ENCODE measurements around the gene COL7A1. TPM values are rescaled to one million over a fixed set of nuclear protein-coding genes. Genes with fewer than 3 reads are reported as not detected.

COL7A1 gene
- total RNA-seq, 2 donors from 2014 or later = 0.73 to 0.94 TPM

DNA sequence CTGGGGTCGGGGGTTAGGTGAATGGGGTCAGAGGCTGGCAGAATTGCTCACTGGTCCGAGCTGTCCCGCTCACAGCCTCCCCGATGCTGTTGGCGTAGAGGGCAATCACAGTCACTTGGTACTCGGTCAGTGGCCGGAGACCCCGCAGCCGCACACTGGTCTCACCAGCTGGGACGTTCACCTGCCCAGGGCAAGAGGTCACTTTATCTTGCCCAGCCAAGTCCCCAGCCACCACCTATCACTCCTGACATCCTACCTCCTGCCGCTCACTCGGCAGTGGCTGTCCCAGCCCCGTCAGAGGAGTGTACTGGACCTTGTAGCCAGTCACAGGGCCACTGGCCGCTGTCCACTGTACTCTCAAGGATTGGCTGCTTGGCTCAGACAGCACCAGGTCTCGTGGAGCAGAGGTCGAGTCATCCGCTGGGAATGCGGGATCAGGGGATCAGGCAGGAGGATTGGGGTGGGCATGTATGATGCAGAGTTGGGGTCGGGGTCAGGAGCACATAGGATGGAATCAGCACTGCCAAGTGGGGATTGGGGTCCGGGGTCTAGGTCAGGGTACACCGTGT, 2.5 kb downstream of the COL7A1 start:
- H3K9me3 ChIP-seq (ENCODE audit: control insufficient read depth, low read length, poor library complexity, severe bottlenecking) = no peaks in the 10 kb centered on the region
- Mint-ChIP-seq H3K27ac (no peak overlapping the region), H3K4me1 (peaks cover 19% of the 10 kb centered on the region), H3K36me3 (ENCODE audit: low read depth) (peaks cover 6% of the 10 kb centered on the region), H3K4me3 (no peak overlapping the region), H3K27me3 (peaks cover 62% of the 10 kb centered on the region)
- ATAC-seq (no peak), DNase-seq (no peak)

- DNase-seq (no peak), ATAC-seq (no peak)
- Mint-ChIP-seq H3K27ac (no peak overlapping the region), H3K4me3 (no peak overlapping the region), H3K36me3 (ENCODE audit: low read depth) (peaks cover 6% of the 10 kb centered on the region), H3K4me1 (peaks cover 15% of the 10 kb centered on the region), H3K27me3 (peaks cover 68% of the 10 kb centered on the region)
- H3K9me3 ChIP-seq (ENCODE audit: control insufficient read depth, low read length, poor library complexity, severe bottlenecking) = no peaks in the 10 kb centered on the region
Measured at GRCh38 chr3:48591886-48592518, 3.1 kb downstream of the COL7A1 start.

DNA sequence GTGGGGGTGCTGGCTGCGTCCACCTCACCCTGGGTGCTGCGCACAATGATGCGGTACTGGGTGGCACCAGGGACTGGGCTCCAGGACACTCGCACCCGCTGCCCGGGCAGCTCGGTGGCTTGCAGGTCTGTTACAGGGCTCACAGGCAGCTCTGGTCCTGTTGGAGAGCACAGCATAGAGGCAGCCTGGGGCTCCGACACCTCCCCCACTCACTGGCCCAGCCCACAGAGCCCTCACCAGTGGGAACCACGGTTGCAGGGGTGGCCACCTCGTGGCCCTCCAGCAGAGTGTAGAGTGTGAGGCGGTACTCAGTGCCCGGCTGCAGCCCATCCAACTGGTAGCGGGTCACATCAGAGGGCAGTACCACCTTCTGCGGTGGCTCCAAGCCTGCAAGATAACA, 3.7 kb downstream of the COL7A1 start:
- DNase-seq = no peak
- Mint-ChIP-seq H3K27me3 (peaks cover 72% of the 10 kb centered on the region), H3K4me3 (no peak overlapping the region), H3K4me1 (peaks cover 15% of the 10 kb centered on the region), H3K27ac (no peak overlapping the region), H3K36me3 (ENCODE audit: low read depth) (peaks cover 6% of the 10 kb centered on the region)
- no peaks in the 10 kb centered on the region for H3K9me3 ChIP-seq (ENCODE audit: control insufficient read depth, low read length, poor library complexity, severe bottlenecking)
- no peak for ATAC-seq

- no peak for ATAC-seq
- Mint-ChIP-seq H3K27ac (peak overlapping the region; percentile 6), H3K4me3 (no peak overlapping the region)
Measured at GRCh38 chr3:48588230-48588629, 6.9 kb downstream of the COL7A1 start.

DNA sequence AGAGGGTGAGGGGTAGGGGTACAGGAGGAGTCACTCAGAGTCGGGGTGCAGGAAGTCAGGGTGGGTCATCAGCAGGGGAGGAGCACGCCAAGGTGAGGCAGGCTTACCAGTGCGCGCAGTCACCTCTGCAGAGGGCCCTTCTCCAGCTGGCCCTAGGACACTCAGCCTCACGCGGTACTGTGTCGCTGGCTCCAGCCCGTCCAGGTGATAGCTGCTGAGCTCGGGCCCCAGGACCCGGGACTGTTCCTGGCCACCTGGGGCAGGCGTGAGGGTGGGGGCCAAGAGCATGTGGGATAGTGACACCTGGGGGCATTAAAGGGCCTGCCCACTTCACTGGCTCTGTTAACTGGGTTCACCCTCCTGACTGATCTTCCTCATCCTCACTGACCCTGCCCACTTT, 7.4 kb downstream of the COL7A1 start:
- Mint-ChIP-seq H3K27ac (peak overlapping the region; percentile 6), H3K36me3 (ENCODE audit: low read depth) (peaks cover 6% of the 10 kb centered on the region), H3K27me3 (peaks cover 51% of the 10 kb centered on the region), H3K4me1 (peaks cover 5% of the 10 kb centered on the region), H3K4me3 (no peak overlapping the region)
- DNase-seq (no peak), ATAC-seq (no peak)
- H3K9me3 ChIP-seq (ENCODE audit: control insufficient read depth, low read length, poor library complexity, severe bottlenecking) = no peaks in the 10 kb centered on the region

More at GRCh38 chr3:48588230-48588629, 6.9 kb downstream of the COL7A1 start:
- no peaks in the 10 kb centered on the region for H3K9me3 ChIP-seq (ENCODE audit: control insufficient read depth, low read length, poor library complexity, severe bottlenecking)
- DNase-seq = no peak
- Mint-ChIP-seq H3K27me3 (peaks cover 55% of the 10 kb centered on the region), H3K36me3 (ENCODE audit: low read depth) (peaks cover 6% of the 10 kb centered on the region), H3K4me1 (peaks cover 5% of the 10 kb centered on the region)

- no peak for DNase-seq
- no peak overlapping the region for H3K27ac Mint-ChIP-seq
Measured at GRCh38 chr3:48585411-48585810, 9.7 kb downstream of the COL7A1 start.

GRCh38 chr3:48584836-48585235, 10.3 kb downstream of the COL7A1 start:
- no peak for ATAC-seq

More at GRCh38 chr3:48585411-48585810, 9.7 kb downstream of the COL7A1 start:
- H3K4me3 Mint-ChIP-seq = no peak overlapping the region
- peaks cover 38% of the 10 kb centered on the region for H3K27me3 Mint-ChIP-seq
- no peak for ATAC-seq
- peaks cover 2% of the 10 kb centered on the region for H3K36me3 Mint-ChIP-seq (ENCODE audit: low read depth)
- H3K9me3 ChIP-seq (ENCODE audit: control insufficient read depth, low read length, poor library complexity, severe bottlenecking) = no peaks in the 10 kb centered on the region
- H3K4me1 Mint-ChIP-seq = peaks cover 5% of the 10 kb centered on the region

GRCh38 chr3:48581621-48582481, 13.3 kb downstream of the COL7A1 start:
- Mint-ChIP-seq H3K36me3 (ENCODE audit: low read depth) (no peaks in the 10 kb centered on the region), H3K27me3 (peaks cover 6% of the 10 kb centered on the region), H3K4me1 (no peaks in the 10 kb centered on the region), H3K27ac (no peak overlapping the region), H3K4me3 (no peak overlapping the region)
- ATAC-seq (no peak), DNase-seq (no peak)
- no peaks in the 10 kb centered on the region for H3K9me3 ChIP-seq (ENCODE audit: control insufficient read depth, low read length, poor library complexity, severe bottlenecking)

More at GRCh38 chr3:48584836-48585235, 10.3 kb downstream of the COL7A1 start:
- Mint-ChIP-seq H3K27me3 (peaks cover 34% of the 10 kb centered on the region), H3K4me3 (no peak overlapping the region), H3K27ac (no peak overlapping the region), H3K4me1 (peaks cover 4% of the 10 kb centered on the region), H3K36me3 (ENCODE audit: low read depth) (peaks cover 2% of the 10 kb centered on the region)
- no peak for DNase-seq
- no peaks in the 10 kb centered on the region for H3K9me3 ChIP-seq (ENCODE audit: control insufficient read depth, low read length, poor library complexity, severe bottlenecking)

- no peaks in the 10 kb centered on the region for H3K36me3 Mint-ChIP-seq (ENCODE audit: low read depth)
Measured at GRCh38 chr3:48576647-48577046, 18.5 kb downstream of the COL7A1 start.

GRCh38 chr3:48575366-48575765, 19.8 kb downstream of the COL7A1 start:
- Mint-ChIP-seq H3K4me3 (no peak overlapping the region), H3K27ac (no peak overlapping the region), H3K36me3 (ENCODE audit: low read depth) (no peaks in the 10 kb centered on the region), H3K27me3 (no peaks in the 10 kb centered on the region), H3K4me1 (peaks cover 3% of the 10 kb centered on the region)
- DNase-seq (no peak), ATAC-seq (no peak)
- no peaks in the 10 kb centered on the region for H3K9me3 ChIP-seq (ENCODE audit: control insufficient read depth, low read length, poor library complexity, severe bottlenecking)

More at GRCh38 chr3:48576647-48577046, 18.5 kb downstream of the COL7A1 start:
- no peaks in the 10 kb centered on the region for H3K9me3 ChIP-seq (ENCODE audit: control insufficient read depth, low read length, poor library complexity, severe bottlenecking)
- H3K27me3 Mint-ChIP-seq = no peaks in the 10 kb centered on the region
- H3K4me1 Mint-ChIP-seq = peaks cover 3% of the 10 kb centered on the region
- no peak for ATAC-seq
- H3K4me3 Mint-ChIP-seq = no peak overlapping the region
- no peak for DNase-seq
- H3K27ac Mint-ChIP-seq = no peak overlapping the region

DNA sequence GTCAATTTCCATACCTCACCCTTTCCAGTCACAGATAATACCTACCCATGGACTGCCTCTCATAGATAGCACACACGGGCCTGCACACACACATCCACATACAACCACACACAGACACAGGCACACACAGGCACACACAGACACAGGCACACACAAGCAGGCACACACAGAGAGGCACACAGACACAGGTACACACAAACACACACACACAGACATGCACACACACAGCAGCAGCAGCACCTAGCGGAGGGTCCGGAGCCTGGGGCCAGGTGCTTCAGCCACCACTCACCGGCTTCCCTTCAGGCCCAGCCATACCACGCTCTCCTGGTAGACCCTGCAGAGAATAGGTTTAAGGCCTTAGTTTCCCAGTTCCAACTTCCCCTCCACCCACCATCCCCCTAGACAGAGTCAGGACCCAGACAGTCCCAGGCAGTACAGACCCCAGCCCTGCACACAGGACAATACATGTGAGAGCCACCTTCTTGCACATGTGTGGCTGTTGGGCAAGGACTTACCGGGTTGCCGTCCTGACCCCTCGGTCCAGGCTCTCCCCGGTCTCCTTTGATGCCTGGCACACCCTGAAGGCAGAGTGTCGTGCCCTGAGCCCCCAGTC, 21.1 kb downstream of the COL7A1 start:
- Mint-ChIP-seq H3K4me1 (peaks cover 9% of the 10 kb centered on the region), H3K27ac (no peak overlapping the region), H3K36me3 (ENCODE audit: low read depth) (no peaks in the 10 kb centered on the region), H3K27me3 (no peaks in the 10 kb centered on the region), H3K4me3 (no peak overlapping the region)
- ATAC-seq (no peak), DNase-seq (no peak)
- H3K9me3 ChIP-seq (ENCODE audit: control insufficient read depth, low read length, poor library complexity, severe bottlenecking) = no peaks in the 10 kb centered on the region

- Mint-ChIP-seq H3K4me1 (peaks cover 10% of the 10 kb centered on the region), H3K27me3 (no peaks in the 10 kb centered on the region), H3K27ac (no peak overlapping the region), H3K36me3 (ENCODE audit: low read depth) (no peaks in the 10 kb centered on the region), H3K4me3 (no peak overlapping the region)
- DNase-seq (no peak), ATAC-seq (no peak)
- no peaks in the 10 kb centered on the region for H3K9me3 ChIP-seq (ENCODE audit: control insufficient read depth, low read length, poor library complexity, severe bottlenecking)
Measured at GRCh38 chr3:48572517-48572916, 22.6 kb downstream of the COL7A1 start.

GRCh38 chr3:48571938-48572337, 23.2 kb downstream of the COL7A1 start:
- no peak overlapping the region for H3K27ac Mint-ChIP-seq
- no peak overlapping the region for H3K4me3 Mint-ChIP-seq
- DNase-seq (no peak), ATAC-seq (no peak)
- H3K36me3 Mint-ChIP-seq (ENCODE audit: low read depth) = no peaks in the 10 kb centered on the region
- H3K4me1 Mint-ChIP-seq = peaks cover 10% of the 10 kb centered on the region
- H3K27me3 Mint-ChIP-seq = no peaks in the 10 kb centered on the region
- H3K9me3 ChIP-seq (ENCODE audit: control insufficient read depth, low read length, poor library complexity, severe bottlenecking) = no peaks in the 10 kb centered on the region

All from T-helper 17 cell (primary cell).